NK-92 (cell line): Measurements from ENCODE around the gene FCN2.

Source experiments
- DNase-seq: peaks from one replicate; lab custom pipeline; 2025; ENCODE audit not compliant: unreplicated experiment; lab: John Stamatoyannopoulos, UW

FCN2 gene

GRCh38 chr9:134868751-134869553, 11.7 kb upstream of the FCN2 start:
- no peak for DNase-seq

GRCh38 chr9:134869554-134870300, 10.9 kb upstream of the FCN2 start:
- no peak for DNase-seq

- no peak for DNase-seq
These were observed 10.3 kb upstream of the FCN2 start for GRCh38 chr9:134870301-134870694.

GRCh38 chr9:134870746-134871662, 9.6 kb upstream of the FCN2 start:
- DNase-seq = no peak

GRCh38 chr9:134871697-134872340, 8.8 kb upstream of the FCN2 start:
- no peak for DNase-seq

GRCh38 chr9:134872482-134873231, 8.0 kb upstream of the FCN2 start:
- no peak for DNase-seq

- DNase-seq = no peak
These were observed 5.2 kb upstream of the FCN2 start for GRCh38 chr9:134875371-134875770.

GRCh38 chr9:134877541-134877940, 3.1 kb upstream of the FCN2 start:
- no peak for DNase-seq

- DNase-seq = no peak
These were observed 736 bp upstream of the FCN2 start for GRCh38 chr9:134879664-134880483.

GRCh38 chr9:134881313-134881670, 682 bp downstream of the FCN2 start:
- DNase-seq = no peak

GRCh38 chr9:134882204-134882785, 1.7 kb downstream of the FCN2 start:
- no peak for DNase-seq

GRCh38 chr9:134883040-134883782, 2.6 kb downstream of the FCN2 start:
- no peak for DNase-seq

- DNase-seq = no peak
These were observed 3.9 kb downstream of the FCN2 start for GRCh38 chr9:134884492-134884891.

GRCh38 chr9:134885001-134885678, 4.5 kb downstream of the FCN2 start:
- no peak for DNase-seq

GRCh38 chr9:134885679-134886412, 5.2 kb downstream of the FCN2 start:
- no peak for DNase-seq

- DNase-seq = no peak
These were observed 5.9 kb downstream of the FCN2 start for GRCh38 chr9:134886413-134886913.

GRCh38 chr9:134887219-134887618, 6.6 kb downstream of the FCN2 start:
- no peak for DNase-seq
